MM.1S (cell line): ENCODE data around the gene SBSN.

Source experiments
- DNase-seq: peaks from one replicate; pipeline ENCODE4 v3.0.0-alpha.2; 2015
- H2AFZ ChIP-seq: fragments of 300-600 bp; sonication (generic); 2 replicates; pipeline ENCODE4 v1.6.0; 2016; ENCODE audit warnings: antibody characterized with exemption, low read length
- H3F3A ChIP-seq: fragments of 300-600 bp; sonication (generic); 2 replicates; pipeline ENCODE4 v1.6.1; 2016; ENCODE audit warnings: mild to moderate bottlenecking, antibody characterized with exemption, low read length, moderate library complexity, mixed read lengths; ENCODE audit not compliant: insufficient read depth
- H3K27ac ChIP-seq: fragments of 300-600 bp; sonication (generic); 2 replicates; pipeline ENCODE4 v1.5.1; 2016; ENCODE audit warnings: mild to moderate bottlenecking, low read length
- H3K27me3 ChIP-seq: fragments of 300-600 bp; sonication (generic); replicated peaks from 2 replicates; pipeline ENCODE4 v1.6.0; 2016; ENCODE audit warnings: low read length; ENCODE audit not compliant: insufficient read depth
- H3K36me3 ChIP-seq: fragments of 300-600 bp; sonication (generic); replicated peaks from 2 replicates; pipeline ENCODE4 v1.6.1; 2016; ENCODE audit warnings: mild to moderate bottlenecking, low read length, mixed read lengths; ENCODE audit not compliant: insufficient read depth
- H3K4me1 ChIP-seq: fragments of 300-600 bp; sonication (generic); 2 replicates; pipeline ENCODE4 v1.6.1; 2016; ENCODE audit warnings: low read length, mixed read lengths
- H3K4me2 ChIP-seq: fragments of 300-600 bp; sonication (generic); 2 replicates; pipeline ENCODE4 v1.6.0; 2016; ENCODE audit warnings: low read depth, low read length
- H3K4me3 ChIP-seq: fragments of 300-600 bp; sonication (generic); 2 replicates; pipeline ENCODE4 v1.5.1; 2016; ENCODE audit warnings: low read length, mixed read lengths
- H3K79me2 ChIP-seq: fragments of 300-600 bp; sonication (generic); 2 replicates; pipeline ENCODE4 v1.6.1; 2016; ENCODE audit warnings: mixed run types, low read length, mixed read lengths
- H3K9ac ChIP-seq: fragments of 300-600 bp; sonication (generic); 2 replicates; pipeline ENCODE4 v1.6.1; 2016; ENCODE audit warnings: low read length, mixed read lengths
- H3K9me2 ChIP-seq: fragments of 300-600 bp; sonication (generic); replicated peaks from 2 replicates; pipeline ENCODE4 v1.6.1; 2016; ENCODE audit warnings: mild to moderate bottlenecking, low read length, mixed read lengths; ENCODE audit not compliant: insufficient read depth
- H3K9me3 ChIP-seq: fragments of 300-600 bp; sonication (generic); replicated peaks from 2 replicates; pipeline ENCODE4 v1.6.1; 2016; ENCODE audit warnings: mild to moderate bottlenecking, low read length, mixed read lengths; ENCODE audit not compliant: insufficient read depth
- H4K20me1 ChIP-seq: fragments of 300-600 bp; sonication (generic); 2 replicates; pipeline ENCODE4 v1.6.1; 2016; ENCODE audit warnings: mild to moderate bottlenecking, low read length, moderate library complexity, mixed read lengths; ENCODE audit not compliant: insufficient read depth
- EZH2 ChIP-seq: fragments of 300-600 bp; sonication (generic); optimal IDR thresholded peaks from 2 replicates; pipeline ENCODE3; 2017; ENCODE audit warnings: low read depth, mild to moderate bottlenecking, antibody characterized with exemption, low read length, mixed read lengths
- EZH2phosphoT487 ChIP-seq: fragments of 300-600 bp; sonication (generic); IDR thresholded peaks from 2 replicates; pipeline ENCODE4 v1.6.1; 2018; ENCODE audit warnings: antibody characterized with exemption, low read length
- TF ChIP-seq, protein P1 (sequence below): fragments of 300-600 bp; sonication (generic); IDR thresholded peaks from 2 replicates; pipeline ENCODE4 v1.5.1; 2016; ENCODE audit warnings: antibody characterized with exemption, low read length, mixed read lengths

Gene SBSN, protein sequence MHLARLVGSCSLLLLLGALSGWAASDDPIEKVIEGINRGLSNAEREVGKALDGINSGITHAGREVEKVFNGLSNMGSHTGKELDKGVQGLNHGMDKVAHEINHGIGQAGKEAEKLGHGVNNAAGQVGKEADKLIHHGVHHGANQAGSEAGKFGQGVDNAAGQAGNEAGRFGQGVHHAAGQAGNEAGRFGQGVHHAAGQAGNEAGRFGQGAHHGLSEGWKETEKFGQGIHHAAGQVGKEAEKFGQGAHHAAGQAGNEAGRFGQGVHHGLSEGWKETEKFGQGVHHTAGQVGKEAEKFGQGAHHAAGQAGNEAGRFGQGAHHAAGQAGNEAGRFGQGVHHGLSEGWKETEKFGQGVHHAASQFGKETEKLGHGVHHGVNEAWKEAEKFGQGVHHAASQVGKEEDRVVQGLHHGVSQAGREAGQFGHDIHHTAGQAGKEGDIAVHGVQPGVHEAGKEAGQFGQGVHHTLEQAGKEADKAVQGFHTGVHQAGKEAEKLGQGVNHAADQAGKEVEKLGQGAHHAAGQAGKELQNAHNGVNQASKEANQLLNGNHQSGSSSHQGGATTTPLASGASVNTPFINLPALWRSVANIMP

DNA sequence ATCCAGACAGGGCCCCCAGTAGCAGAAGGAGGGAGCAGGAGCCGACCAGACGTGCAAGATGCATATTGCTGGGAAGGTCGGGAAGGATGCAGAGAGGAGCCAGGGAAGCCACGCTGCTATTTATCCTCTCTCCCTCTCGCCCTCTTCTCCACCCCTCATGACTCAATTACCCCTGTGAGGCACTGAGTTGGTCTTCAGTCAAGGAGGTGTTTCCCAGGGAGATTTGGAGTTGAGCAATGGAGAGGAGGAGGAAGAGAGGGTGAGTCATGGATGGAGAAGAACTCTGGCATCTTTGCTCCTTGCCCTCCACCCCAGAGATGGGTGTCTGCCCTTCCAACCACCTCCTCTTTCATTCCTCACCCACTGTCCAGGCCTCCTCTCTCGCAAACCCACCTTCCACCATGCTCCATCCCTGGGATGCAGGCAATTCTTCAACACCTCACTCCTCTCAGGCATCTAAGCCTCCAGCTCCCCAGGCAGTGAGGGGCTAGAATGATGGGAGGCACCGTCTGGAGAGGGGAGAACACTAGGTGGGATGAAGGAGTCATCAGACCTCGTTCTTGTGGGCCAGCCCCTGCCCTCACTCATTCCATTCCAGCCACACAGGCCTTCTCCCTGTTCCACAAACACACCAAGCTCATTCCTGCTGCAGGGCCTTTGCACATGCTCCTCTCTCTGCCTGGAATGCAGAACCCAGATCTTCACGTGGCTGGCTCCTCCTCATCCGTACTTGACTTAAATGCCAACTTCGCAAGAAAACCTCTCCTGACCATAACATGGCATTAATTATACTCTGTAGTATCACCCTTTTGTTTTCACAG lies at the start of gene SBSN:
Gene SBSN (minus strand): TSS at position 94 of the 821 bp plus-strand sequence. CDS start 30 bp downstream, at position 64.
- Histone ChIP-seq H3F3A (no peaks in the 10 kb centered on the region), H3K9me3 (no peaks in the 10 kb centered on the region), H3K27me3 (peaks cover 87% of the 10 kb centered on the region), H3K9me2 (no peaks in the 10 kb centered on the region), H3K4me2 (no peak within 1 kb of the TSS), H3K4me1 (no peaks in the 10 kb centered on the region), H4K20me1 (no peaks in the 10 kb centered on the region), H3K27ac (no peak within 1 kb of the TSS), H3K4me3 (no peak within 1 kb of the TSS), H2AFZ (no peak within 1 kb of the TSS), H3K79me2 (no peaks in the 10 kb centered on the region), H3K36me3 (no peaks in the 10 kb centered on the region), H3K9ac (no peak within 1 kb of the TSS)
- DNase-seq, result no peak
- no peak for TF ChIP-seq EZH2phosphoT487

DNA sequence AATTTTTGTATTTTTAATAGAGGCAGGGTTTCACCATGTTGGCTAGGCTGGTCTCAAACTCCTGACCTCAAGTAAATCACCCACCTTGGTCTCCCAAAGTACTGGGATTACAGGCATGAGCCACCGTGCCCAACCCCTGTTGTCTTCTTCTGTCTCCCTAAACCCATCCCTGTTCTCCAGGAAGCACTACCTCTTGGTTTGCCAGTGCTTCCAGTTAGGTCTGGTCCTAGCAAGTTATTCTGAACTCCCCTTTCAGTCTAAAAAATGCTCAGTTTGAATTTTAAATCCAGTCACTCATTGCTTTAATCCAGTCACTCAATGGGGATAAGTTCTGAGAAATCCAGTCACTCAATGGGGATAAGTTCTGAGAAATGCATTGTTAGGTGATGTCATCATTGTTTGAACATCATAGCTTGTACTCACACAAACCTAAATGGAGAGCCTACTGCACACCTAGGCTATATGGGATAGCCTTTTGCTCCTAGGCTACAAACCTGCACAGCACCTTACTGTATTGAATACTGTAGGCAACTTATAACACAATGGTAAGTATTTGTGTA lies 43.4 kb upstream of the SBSN start:
- no peak overlapping the region for H3K27ac ChIP-seq
- DNase-seq, result no peak
- TF ChIP-seq, protein P1, sequence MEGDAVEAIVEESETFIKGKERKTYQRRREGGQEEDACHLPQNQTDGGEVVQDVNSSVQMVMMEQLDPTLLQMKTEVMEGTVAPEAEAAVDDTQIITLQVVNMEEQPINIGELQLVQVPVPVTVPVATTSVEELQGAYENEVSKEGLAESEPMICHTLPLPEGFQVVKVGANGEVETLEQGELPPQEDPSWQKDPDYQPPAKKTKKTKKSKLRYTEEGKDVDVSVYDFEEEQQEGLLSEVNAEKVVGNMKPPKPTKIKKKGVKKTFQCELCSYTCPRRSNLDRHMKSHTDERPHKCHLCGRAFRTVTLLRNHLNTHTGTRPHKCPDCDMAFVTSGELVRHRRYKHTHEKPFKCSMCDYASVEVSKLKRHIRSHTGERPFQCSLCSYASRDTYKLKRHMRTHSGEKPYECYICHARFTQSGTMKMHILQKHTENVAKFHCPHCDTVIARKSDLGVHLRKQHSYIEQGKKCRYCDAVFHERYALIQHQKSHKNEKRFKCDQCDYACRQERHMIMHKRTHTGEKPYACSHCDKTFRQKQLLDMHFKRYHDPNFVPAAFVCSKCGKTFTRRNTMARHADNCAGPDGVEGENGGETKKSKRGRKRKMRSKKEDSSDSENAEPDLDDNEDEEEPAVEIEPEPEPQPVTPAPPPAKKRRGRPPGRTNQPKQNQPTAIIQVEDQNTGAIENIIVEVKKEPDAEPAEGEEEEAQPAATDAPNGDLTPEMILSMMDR, result no peak
- TF ChIP-seq EZH2phosphoT487 (no peak), EZH2 (no peak)
- H2AFZ ChIP-seq, result no peak overlapping the region
- no peaks in the 10 kb centered on the region for H3K4me1 ChIP-seq
- no peaks in the 10 kb centered on the region for H3K9me2 ChIP-seq
- H3K9me3 ChIP-seq, result no peaks in the 10 kb centered on the region
- peaks cover 78% of the 10 kb centered on the region for H3K27me3 ChIP-seq
- H3K79me2 ChIP-seq, result no peaks in the 10 kb centered on the region
- H3F3A ChIP-seq, result no peaks in the 10 kb centered on the region
- H3K36me3 ChIP-seq, result no peaks in the 10 kb centered on the region
- H3K4me3 ChIP-seq, result no peak overlapping the region
- no peaks in the 10 kb centered on the region for H4K20me1 ChIP-seq
- H3K9ac ChIP-seq, result no peak overlapping the region
- H3K4me2 ChIP-seq, result no peak overlapping the region

DNA sequence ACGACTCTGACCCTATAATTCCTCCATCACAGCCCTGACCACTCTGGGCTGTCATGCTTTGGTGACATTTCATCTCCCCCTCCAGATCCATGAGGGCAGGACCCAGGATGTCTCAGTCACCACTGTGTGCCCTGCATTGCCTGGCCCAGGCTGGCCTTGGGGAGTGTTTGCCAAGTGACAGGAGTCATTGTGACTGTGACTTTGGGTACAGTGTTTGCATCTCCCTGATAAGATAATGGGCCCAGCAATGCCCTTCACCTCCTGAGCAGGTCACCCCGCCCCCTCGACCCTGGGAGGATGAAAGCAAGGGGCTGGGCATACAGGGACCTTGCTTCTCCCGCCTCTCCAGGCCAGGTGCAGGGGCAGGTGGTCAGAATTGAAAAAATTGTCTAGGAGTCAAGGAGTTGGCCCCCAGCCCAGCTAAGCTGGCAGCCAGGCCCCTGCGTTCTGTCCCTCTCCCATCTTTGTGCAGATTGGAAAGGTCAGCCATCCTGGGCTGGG lies 41.2 kb upstream of the SBSN start:
- H3K9ac ChIP-seq, result no peak overlapping the region
- no peaks in the 10 kb centered on the region for H3K9me2 ChIP-seq
- H3K4me3 ChIP-seq, result no peak overlapping the region
- H3K79me2 ChIP-seq, result no peaks in the 10 kb centered on the region
- no peak overlapping the region for H2AFZ ChIP-seq
- no peaks in the 10 kb centered on the region for H4K20me1 ChIP-seq
- H3K36me3 ChIP-seq, result no peaks in the 10 kb centered on the region
- no peaks in the 10 kb centered on the region for H3K4me1 ChIP-seq
- H3K4me2 ChIP-seq, result no peak overlapping the region
- DNase-seq, result no peak
- H3K27me3 ChIP-seq, result peaks cover 79% of the 10 kb centered on the region
- H3F3A ChIP-seq, result no peaks in the 10 kb centered on the region
- no peaks in the 10 kb centered on the region for H3K9me3 ChIP-seq
- no peak for TF ChIP-seq EZH2phosphoT487
- TF ChIP-seq EZH2, result no peak
- TF ChIP-seq, protein P1, result no peak
- no peak overlapping the region for H3K27ac ChIP-seq
